H1 (cell line): ENCODE data around the gene MAP2K5. TPM values are rescaled to one million over a fixed set of nuclear protein-coding genes. Genes with fewer than 3 reads are reported as not detected.
A peak's percentile ranks its signal among the peaks of the same experiment; 100 is the strongest.

Source experiments
- CTCF ChIA-PET: fragments of 300-600 bp; sonication (Branson Sonifier 250); formaldehyde crosslinking; loops from one replicate; lab custom pipeline; 2021; ENCODE audit not compliant: partially characterized antibody; lab: Charles Lee
- POLR2A ChIA-PET: fragments of 300-600 bp; sonication (Branson Sonifier 250); formaldehyde crosslinking; loops from one replicate; lab custom pipeline; 2021; ENCODE audit warnings: inconsistent platforms; ENCODE audit not compliant: partially characterized antibody; lab: Charles Lee
- DNase-seq, 2 experiments: peaks; one replicate each; pipeline versions ENCODE4 v3.0.0 to v3.0.0-alpha.2; 2010 to 2022; ENCODE audit warnings: low spot score in 2 of 2, low read depth in 1 of 2, mixed read lengths in 1 of 2
- FAIRE-seq: peaks from 2 replicates; lab custom pipeline; 2011; peaks lifted over from hg19 to GRCh38; lab: Jason Lieb, UNC
- H2AFZ ChIP-seq: 2 replicates; pipeline ENCODE4 v1.8.1; 2012; ENCODE audit warnings: low read length, inconsistent platforms
- H2AK5ac ChIP-seq: 2 replicates; pipeline ENCODE4 v1.6.1; 2013; ENCODE audit warnings: low read depth, low read length
- H2BK120ac ChIP-seq: replicated peaks from 2 replicates; pipeline ENCODE3; 2013; ENCODE audit warnings: low read depth, low read length, inconsistent platforms
- H2BK12ac ChIP-seq: 2 replicates; pipeline ENCODE4 v1.6.1; 2013; ENCODE audit warnings: low read depth, low read length
- H2BK15ac ChIP-seq: 2 replicates; pipeline ENCODE4 v1.6.1; 2013; ENCODE audit warnings: low read length
- H2BK20ac ChIP-seq: 2 replicates; pipeline ENCODE4 v1.6.1; 2013; ENCODE audit warnings: low read length
- H2BK5ac ChIP-seq: 2 replicates; pipeline ENCODE4 v1.6.1; 2013; ENCODE audit warnings: low read depth, low read length
- H3K14ac ChIP-seq: 2 replicates; pipeline ENCODE4 v1.6.1; 2013; ENCODE audit warnings: inconsistent platforms; ENCODE audit not compliant: insufficient read length
- H3K18ac ChIP-seq: 2 replicates; pipeline ENCODE4 v1.6.1; 2013; ENCODE audit warnings: low read length; ENCODE audit errors: extremely low read depth
- H3K23ac ChIP-seq: 2 replicates; pipeline ENCODE4 v1.6.1; 2013; ENCODE audit warnings: inconsistent platforms; ENCODE audit not compliant: insufficient read length
- H3K23me2 ChIP-seq: 2 replicates; pipeline ENCODE4 v1.6.1; 2013; ENCODE audit warnings: low read depth, low read length
- H3K27ac ChIP-seq: 2 replicates; pipeline ENCODE4 v1.6.1; 2011; ENCODE audit warnings: low read depth, low read length, inconsistent platforms
- H3K27me3 ChIP-seq, 4 experiments: replicated peaks in 1 of 4; 1 replicate in 1 of 4; 2 replicates in 3 of 4; pipeline versions ENCODE4 v1.6.1 to v1.8.1; 2011 to 2013; ENCODE audit warnings: low read length in 3 of 4, mild to moderate bottlenecking in 3 of 4, inconsistent platforms in 2 of 4, mixed read lengths in 2 of 4, moderate library complexity in 1 of 4; ENCODE audit not compliant: control insufficient read depth in 3 of 4, insufficient read depth in 3 of 4; ENCODE audit errors: extremely low read depth in 1 of 4
- H3K36me3 ChIP-seq, 4 experiments: 2 replicates each; pipeline versions ENCODE4 v1.6.1 to v1.8.1; 2011 to 2013; ENCODE audit warnings: mild to moderate bottlenecking in 4 of 4, low read length in 3 of 4, moderate library complexity in 2 of 4, control low read depth in 1 of 4, inconsistent platforms in 1 of 4; ENCODE audit not compliant: insufficient read depth in 4 of 4, control insufficient read depth in 2 of 4
- H3K4ac ChIP-seq: replicated peaks from 2 replicates; pipeline ENCODE3; 2013; ENCODE audit warnings: low read length, low read depth, mixed read lengths, inconsistent platforms; ENCODE audit not compliant: insufficient read length
- H3K4me1 ChIP-seq, 4 experiments: replicated peaks in 1 of 4; 1 replicate in 1 of 4; 2 replicates in 3 of 4; pipeline versions ENCODE4 v1.6.1 to v1.8.1; 2011 to 2013; ENCODE audit warnings: low read length in 3 of 4, inconsistent platforms in 2 of 4, mixed read lengths in 1 of 4; ENCODE audit not compliant: insufficient read depth in 4 of 4, control insufficient read depth in 3 of 4
- H3K4me2 ChIP-seq, 2 experiments: 2 replicates each; pipeline versions ENCODE4 v1.6.1 to v1.8.1; 2011 to 2013; ENCODE audit warnings: low read depth in 2 of 2, low read length in 2 of 2, control low read depth in 1 of 2, inconsistent platforms in 1 of 2, mild to moderate bottlenecking in 1 of 2; ENCODE audit not compliant: insufficient read depth in 1 of 2
- H3K4me3 ChIP-seq, 4 experiments: fragments of 200-600, 300-600 bp in 1 of 4; sonication (generic), shearing (Covaris generic), sonication (Bioruptor Twin) in 1 of 4; 2 replicates each; pipeline versions ENCODE4 v1.5.1 to v1.8.1; 2011 to 2016; ENCODE audit warnings: low read length in 4 of 4, low read depth in 3 of 4, control low read depth in 2 of 4, inconsistent platforms in 2 of 4, mild to moderate bottlenecking in 2 of 4, mixed read lengths in 1 of 4, moderate library complexity in 1 of 4; ENCODE audit not compliant: insufficient read depth in 2 of 4; ENCODE audit errors: extremely low read depth in 1 of 4
- H3K56ac ChIP-seq: replicated peaks from 2 replicates; pipeline ENCODE3; 2013; ENCODE audit warnings: low read depth, mild to moderate bottlenecking, mixed read lengths, low read length, inconsistent platforms; ENCODE audit not compliant: insufficient read length
- H3K79me1 ChIP-seq: 2 replicates; pipeline ENCODE4 v1.6.1; 2013; ENCODE audit warnings: low read depth, low read length, control low read depth
- H3K79me2 ChIP-seq, 2 experiments: 2 replicates each; pipeline versions ENCODE4 v1.6.1 to v1.8.1; 2012 to 2013; ENCODE audit warnings: low read length in 2 of 2, mild to moderate bottlenecking in 2 of 2, inconsistent platforms in 1 of 2; ENCODE audit not compliant: insufficient read depth in 2 of 2, control insufficient read depth in 1 of 2
- H3K9ac ChIP-seq, 4 experiments: replicated peaks in 1 of 4; 1 replicate in 1 of 4; 2 replicates in 3 of 4; pipeline versions ENCODE4 v1.6.1 to v1.8.1; 2011 to 2013; ENCODE audit warnings: low read depth in 3 of 4, low read length in 3 of 4, control low read depth in 2 of 4, mild to moderate bottlenecking in 2 of 4, moderate library complexity in 2 of 4, inconsistent platforms in 1 of 4; ENCODE audit errors: extremely low read depth in 1 of 4
- H3K9me3 ChIP-seq, 2 experiments: 2 replicates each; pipeline versions ENCODE4 v1.6.1 to v1.8.1; 2012 to 2013; ENCODE audit warnings: mild to moderate bottlenecking in 2 of 2, moderate library complexity in 2 of 2, control low read depth in 1 of 2, inconsistent platforms in 1 of 2, low read depth in 1 of 2, low read length in 1 of 2, mixed read lengths in 1 of 2; ENCODE audit not compliant: insufficient read depth in 2 of 2
- H4K20me1 ChIP-seq, 2 experiments: replicated peaks in 1 of 2; 2 replicates each; pipeline versions ENCODE3 to v1.8.1; 2011 to 2013; ENCODE audit warnings: inconsistent platforms in 2 of 2, low read length in 2 of 2, mild to moderate bottlenecking in 1 of 2; ENCODE audit not compliant: insufficient read depth in 2 of 2, control insufficient read depth in 1 of 2
- H4K5ac ChIP-seq: 2 replicates; pipeline ENCODE4 v1.6.1; 2013; ENCODE audit warnings: low read length, low read depth, mixed read lengths, inconsistent platforms; ENCODE audit not compliant: insufficient read length
- H4K8ac ChIP-seq: 2 replicates; pipeline ENCODE4 v1.8.0; 2013; ENCODE audit warnings: mild to moderate bottlenecking, moderate library complexity, low read length, inconsistent platforms; ENCODE audit not compliant: insufficient read depth; ENCODE audit errors: extremely low read depth
- H4K91ac ChIP-seq: replicated peaks from 2 replicates; pipeline ENCODE3; 2013; ENCODE audit warnings: low read length, mixed read lengths, inconsistent platforms; ENCODE audit not compliant: insufficient read length
- CREB1 ChIP-seq: IDR thresholded peaks from 2 replicates; pipeline ENCODE4 v1.6.1; 2012; ENCODE audit warnings: inconsistent platforms
- CTCF ChIP-seq, 3 experiments: IDR thresholded peaks; 1 replicate in 2 of 3; 2 replicates in 1 of 3; pipeline versions ENCODE4 v1.5.1 to v1.6.1; 2011; ENCODE audit warnings: low read length in 3 of 3, mild to moderate bottlenecking in 3 of 3, inconsistent platforms in 2 of 3, low read depth in 1 of 3, moderate library complexity in 1 of 3; ENCODE audit not compliant: insufficient read depth in 1 of 3; ENCODE audit errors: control extremely low read depth in 1 of 3
- KDM1A ChIP-seq: fragments of 200-600, 300-600 bp; sonication (generic); IDR thresholded peaks from 2 replicates; pipeline ENCODE4 v1.7.1; 2016; ENCODE audit warnings: mild to moderate bottlenecking, low read length, borderline replicate concordance
- YY1 ChIP-seq: IDR thresholded peaks from 2 replicates; pipeline ENCODE4 v1.6.1; 2011; ENCODE audit warnings: low read depth, mild to moderate bottlenecking, low read length
- WGBS, 2 experiments: shearing (Covaris generic) in 1 of 2; methylation state at CpG; one replicate each; pipeline versions ENCODE4 v1.1.6 to v1.1.7; 2013 to 2015; ENCODE audit warnings: low lambda C conversion rate in 2 of 2, mixed read lengths in 2 of 2, inconsistent platforms in 1 of 2, low coverage in 1 of 2, missing lambda C conversion rate in 1 of 2; ENCODE audit not compliant: insufficient replicate concordance in 2 of 2, insufficient coverage in 1 of 2, insufficient read length in 1 of 2; ENCODE audit errors: extremely low coverage in 1 of 2, missing lambda C conversion rate in 1 of 2; 5-methylcytosine and 5-hydroxymethylcytosine counted together
- polyA plus RNA-seq, 7 experiments: library from polyadenylated mRNA; depleted of rRNA in 3 of 7; stranded (reverse) in 5 of 7; unstranded in 2 of 7; fragments of >200 nt in 5 of 7; fragments of 200-250 nt in 2 of 7; gene quantifications; 1 replicate in 5 of 7; 2 replicates in 1 of 7; 4 replicates in 1 of 7; pipeline versions ENCODE4 v1.2.1 to v1.2.3, GENCODE V29; 2011 to 2013; ENCODE audit warnings: missing spikeins in 2 of 7, mixed read lengths in 2 of 7
- total RNA-seq: library from RNA; stranded (reverse); fragmentation: NEBNext Ultra II Directional; extraction: Animal tissue kit (Norgen Biotek cat#: 25700); gene quantifications from 2 replicates; pipeline ENCODE4 v1.2.1, GENCODE V29; 2021

The MAP2K5 gene
- total and polyA plus RNA-seq, 2 of the 8 experiments (the other 6 are each of a cell fraction or from before 2014, with no cell fraction given) = 4.4 to 15.8 TPM

GRCh38 chr15:67807141-67807540 lies 264.6 kb downstream of the MAP2K5 start:
- ChIA-PET POLR2A (no interaction called here), CTCF (interaction anchor here (0.5 to 1.0 kb wide), 3 partner anchors 212 to 350 kb away, joined by 3 read pairs; no protein-coding TSS in a partner anchor)
- no peak overlapping the region for H4K8ac ChIP-seq
- TF ChIP-seq YY1 (no peak), CTCF (IDR thresholded peaks at IDR 0.05; ENCODE audit: control extremely low read depth in 1 of 3, insufficient read depth in 1 of 3, low read depth in 1 of 3, low read length in 3 of 3) (no peak), KDM1A (no peak), CREB1 (no peak)
- no peak overlapping the region for H4K5ac ChIP-seq
- H3K18ac ChIP-seq = no peak overlapping the region
- H3K79me2 ChIP-seq = no peaks in the 10 kb centered on the region
- H3K56ac ChIP-seq = no peak overlapping the region
- H2BK120ac ChIP-seq = no peak overlapping the region
- FAIRE-seq (no peak), DNase-seq (no peak)
- H3K27me3 ChIP-seq = no peaks in the 10 kb centered on the region; a peak in 2 of 7 replicates
- H3K4me2 ChIP-seq = no peak overlapping the region
- H4K91ac ChIP-seq = peak overlapping the region; percentile 23
- H3K9ac ChIP-seq = no peak overlapping the region
- H2AK5ac ChIP-seq = no peak overlapping the region
- no peak overlapping the region for H3K27ac ChIP-seq
- H2BK12ac ChIP-seq = 0 out of 2 replicates have a peak overlapping the region, but pooled peaks have one; percentile 9
- H3K36me3 ChIP-seq = no peaks in the 10 kb centered on the region
- no peak overlapping the region for H3K14ac ChIP-seq
- no peak overlapping the region for H2BK20ac ChIP-seq
- H3K23me2 ChIP-seq = no peaks in the 10 kb centered on the region
- H3K23ac ChIP-seq = no peak overlapping the region
- 0 out of 2 replicates have a peak overlapping the region, but pooled peaks have one; percentile 46 for H2BK15ac ChIP-seq
- WGBS, 2 experiments = 97% methylated on average over 5 of the region's 5 CpGs; no CpG with 5 or more reads in 1 of the 2 experiments
- no peaks in the 10 kb centered on the region for H3K79me1 ChIP-seq
- H3K4me3 ChIP-seq = no peak overlapping the region
- H2AFZ ChIP-seq = no peak overlapping the region
- no peak overlapping the region for H2BK5ac ChIP-seq
- no peaks in the 10 kb centered on the region for H4K20me1 ChIP-seq
- H3K4ac ChIP-seq = no peak overlapping the region
- H3K9me3 ChIP-seq = no peaks in the 10 kb centered on the region
- peaks cover 0 to 28% (median 19%) of the 10 kb centered on the region in 4 experiments; a peak in 6 of 7 replicates for H3K4me1 ChIP-seq
